AG04450 (cell line): Measurements from ENCODE around the gene C10orf62. TPM values are rescaled to one million over a fixed set of nuclear protein-coding genes. Genes with fewer than 3 reads are reported as not detected.

Experiments
- CTCF ChIA-PET: fragments of 300-600, 350-600 bp; formaldehyde crosslinking; extraction: SDS; loops from one replicate; lab custom pipeline; 2022; ENCODE audit warnings: antibody characterized with exemption, inconsistent platforms; lab: Charles Lee
- POLR2A ChIA-PET: fragments of 350-600 bp; formaldehyde crosslinking; extraction: SDS; loops from one replicate; lab custom pipeline; 2021; ENCODE audit warnings: antibody characterized with exemption, inconsistent platforms; lab: Yijun Ruan, JAX
- DNase-seq: peaks from one replicate; pipeline ENCODE4 v3.0.0-alpha.2; 2011; ENCODE audit warnings: low read depth, low spot score
- H3K27ac ChIP-seq: one replicate; pipeline ENCODE4 v1.5.1; 2012; ENCODE audit warnings: low read depth, low read length, control low read depth
- H3K27me3 ChIP-seq: one replicate; pipeline ENCODE4 v1.6.0; 2012; ENCODE audit warnings: low read length; ENCODE audit not compliant: control insufficient read depth, insufficient read depth
- H3K4me3 ChIP-seq: 2 replicates; pipeline ENCODE4 v1.5.1; 2011; ENCODE audit warnings: mild to moderate bottlenecking, low read depth, low read length, control low read depth
- H3K9me3 ChIP-seq: 2 replicates; pipeline ENCODE4 v1.5.1; 2012; ENCODE audit warnings: low read length; ENCODE audit not compliant: control insufficient read depth, insufficient read depth
- CTCF ChIP-seq: IDR thresholded peaks from 2 replicates; pipeline ENCODE4 v1.5.1; 2011; ENCODE audit warnings: low read depth, low read length, control low read depth, inconsistent platforms
- polyA plus RNA-seq: library from polyadenylated mRNA; depleted of rRNA; stranded (reverse); fragments of >200 nt; gene quantifications from 2 replicates; pipeline ENCODE4 v1.2.3, GENCODE V29; 2011

C10orf62 gene
- polyA plus RNA-seq, 1 experiment = not detected

- ChIA-PET POLR2A (no interaction called here), CTCF (interaction anchor here (0.7 to 2.9 kb wide), 3 partner anchors 26 to 106 kb away, joined by 3 to 10 read pairs (median 7); no protein-coding TSS in a partner anchor)
- H3K9me3 ChIP-seq = no peaks in the 10 kb centered on the region
- TF ChIP-seq CTCF = no peak
- no peak for DNase-seq
- no peak overlapping the region for H3K27ac ChIP-seq
- no peak overlapping the region for H3K4me3 ChIP-seq
- H3K27me3 ChIP-seq = no peaks in the 10 kb centered on the region
Observed at GRCh38 chr10:97570146-97570788, 19.3 kb upstream of the C10orf62 start.

GRCh38 chr10:97570789-97571471, 18.6 kb upstream of the C10orf62 start:
- DNase-seq = no peak
- no peak for TF ChIP-seq CTCF
- Histone ChIP-seq H3K27ac (no peak overlapping the region), H3K4me3 (no peak overlapping the region), H3K27me3 (no peaks in the 10 kb centered on the region), H3K9me3 (no peaks in the 10 kb centered on the region)
- ChIA-PET POLR2A (no interaction called here), CTCF (interaction anchor here (1.1 to 2.9 kb wide), 14 partner anchors 10 to 106 kb away, joined by 3 to 22 read pairs (median 6); partner anchors contain the start of genes HOGA1 and PI4K2A)

- ChIA-PET CTCF (interaction anchor here (0.7 to 2.9 kb wide), 26 partner anchors 9 to 165 kb away, joined by 3 to 22 read pairs (median 6); partner anchors contain the start of genes HOGA1, PI4K2A and ZFYVE27), POLR2A (no interaction called here)
- no peak for DNase-seq
- Histone ChIP-seq H3K27me3 (no peaks in the 10 kb centered on the region), H3K4me3 (no peak overlapping the region), H3K27ac (no peak overlapping the region), H3K9me3 (no peaks in the 10 kb centered on the region)
- TF ChIP-seq CTCF = no peak
Observed at GRCh38 chr10:97571622-97572021, 17.9 kb upstream of the C10orf62 start.

DNA sequence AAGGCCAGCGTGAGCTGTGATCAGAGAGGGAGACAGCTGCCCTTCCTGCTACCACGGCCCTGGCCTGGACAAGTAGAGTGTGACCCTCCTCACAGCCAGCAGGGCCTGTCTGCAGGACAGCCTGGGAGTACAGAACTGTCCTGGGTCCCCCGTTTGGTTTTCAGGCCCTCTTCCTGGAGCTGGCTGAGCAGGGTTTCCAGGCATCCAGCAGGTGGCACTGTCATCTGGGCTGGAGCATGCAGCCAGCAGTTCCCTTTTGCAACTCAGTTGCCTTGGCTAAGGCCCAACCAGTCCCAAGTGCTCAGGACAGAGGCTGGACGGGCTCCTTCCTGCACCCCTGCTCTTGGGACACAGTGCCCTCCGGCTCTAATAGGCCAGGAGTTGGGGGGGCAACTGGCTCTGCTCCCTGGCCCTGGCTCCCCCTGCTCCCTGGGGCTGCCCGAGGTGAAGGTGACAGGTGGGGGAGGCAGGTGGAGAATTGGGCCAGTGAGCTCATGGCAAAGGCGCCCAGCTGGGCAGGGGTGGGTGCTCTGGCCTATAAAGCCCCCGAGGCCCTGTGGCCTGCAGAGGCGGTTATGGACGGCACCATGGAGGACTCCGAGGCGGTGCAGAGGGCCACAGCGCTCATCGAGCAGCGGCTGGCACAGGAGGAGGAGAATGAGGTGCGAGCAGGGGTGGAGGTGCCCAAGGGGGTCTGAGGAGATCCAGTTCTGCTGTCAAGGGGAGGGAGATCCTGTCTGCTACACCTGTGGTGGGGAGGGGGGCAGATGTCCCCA, 17.1 kb upstream of the C10orf62 start, which contains the start of gene ANKRD2:
Gene ANKRD2 (plus strand): TSS at position 566 of the 776 bp plus-strand sequence. CDS start 10 bp downstream, at position 576.
- DNase-seq = peak; percentile 52
- H3K9me3 ChIP-seq = no peaks in the 10 kb centered on the region
- no peak within 1 kb of the TSS for H3K4me3 ChIP-seq
- no peaks in the 10 kb centered on the region for H3K27me3 ChIP-seq
- H3K27ac ChIP-seq = no peak within 1 kb of the TSS
- CTCF ChIA-PET = interaction anchor here (0.5 to 2.9 kb wide), 38 partner anchors 8 to 194 kb away, joined by 3 to 22 read pairs (median 4); partner anchors contain the start of genes HOGA1, PI4K2A and ZFYVE27
- TF ChIP-seq CTCF = peak; percentile 92
- POLR2A ChIA-PET = no interaction called here
